Kidney epithelial cell (primary cell): Measurements from ENCODE around the gene PIP5KL1. TPM values are rescaled to one million over a fixed set of nuclear protein-coding genes. Genes with fewer than 3 reads are reported as not detected.

Source experiments
- DNase-seq: peaks from one replicate; pipeline ENCODE4 v3.0.0-alpha.2; 2010; ENCODE audit warnings: low read depth
- H3K27me3 ChIP-seq: 2 replicates; pipeline ENCODE4 v1.6.0; 2011; ENCODE audit warnings: low read length; ENCODE audit not compliant: control insufficient read depth, insufficient read depth
- H3K36me3 ChIP-seq: 2 replicates; pipeline ENCODE4 v1.5.1; 2011; ENCODE audit warnings: low read length; ENCODE audit not compliant: control insufficient read depth, insufficient read depth
- H3K4me3 ChIP-seq: 2 replicates; pipeline ENCODE4 v1.5.1; 2011; ENCODE audit warnings: low read depth, mild to moderate bottlenecking, control low read depth, low read length
- CTCF ChIP-seq: IDR thresholded peaks from 2 replicates; pipeline ENCODE4 v1.5.1; 2011; ENCODE audit warnings: mild to moderate bottlenecking, moderate library complexity, low read length, control low read depth, inconsistent platforms; ENCODE audit not compliant: insufficient read depth, poor library complexity, severe bottlenecking
- total RNA-seq: library from RNA; depleted of rRNA; stranded (reverse); fragments of >200 nt; gene quantifications from 2 replicates; pipeline ENCODE4 v1.2.3, GENCODE V29; 2015

The PIP5KL1 gene
- total RNA-seq, 1 donor from 2014 or later = 3.6 TPM

GRCh38 chr9:127923046-127923445, 7.5 kb downstream of the PIP5KL1 start:
- TF ChIP-seq CTCF = no peak
- Histone ChIP-seq H3K27me3 (peaks cover 11% of the 10 kb centered on the region), H3K4me3 (no peak overlapping the region), H3K36me3 (no peaks in the 10 kb centered on the region)
- no peak for DNase-seq

GRCh38 chr9:127921557-127922120, 8.9 kb downstream of the PIP5KL1 start:
- H3K36me3 ChIP-seq = no peaks in the 10 kb centered on the region
- H3K4me3 ChIP-seq = no peak overlapping the region
- TF ChIP-seq CTCF = peak; percentile 90
- no peak for DNase-seq
- H3K27me3 ChIP-seq = peaks cover 3% of the 10 kb centered on the region

- H3K4me3 ChIP-seq = no peak overlapping the region
- TF ChIP-seq CTCF = no peak
- H3K36me3 ChIP-seq = no peaks in the 10 kb centered on the region
- DNase-seq = no peak
- H3K27me3 ChIP-seq = peaks cover 3% of the 10 kb centered on the region
Measured at GRCh38 chr9:127920794-127921193, 9.8 kb downstream of the PIP5KL1 start.

- Histone ChIP-seq H3K36me3 (no peaks in the 10 kb centered on the region), H3K27me3 (peaks cover 3% of the 10 kb centered on the region), H3K4me3 (no peak overlapping the region)
- DNase-seq = peak; percentile 100
- TF ChIP-seq CTCF = no peak
Measured at GRCh38 chr9:127919253-127919815, 11.2 kb downstream of the PIP5KL1 start.

GRCh38 chr9:127918183-127919107, 12.1 kb downstream of the PIP5KL1 start:
- DNase-seq = no peak
- Histone ChIP-seq H3K36me3 (no peaks in the 10 kb centered on the region), H3K4me3 (no peak overlapping the region), H3K27me3 (peaks cover 3% of the 10 kb centered on the region)
- TF ChIP-seq CTCF = no peak
